GM23338 (cell line): ENCODE measurements around the gene CD59. TPM values are rescaled to one million over a fixed set of nuclear protein-coding genes. Genes with fewer than 3 reads are reported as not detected.

Experiments used
- ATAC-seq: fragments of 200-7000 bp; cut with Tn5 transposase; 3 replicates; pipeline ENCODE4 v1.9.1; 2020
- DNase-seq: peaks from one replicate; pipeline ENCODE4 v3.0.0-alpha.2; 2015; ENCODE audit warnings: low spot score
- H2AFZ ChIP-seq: fragments of 200-600 bp; sonication (generic); 2 replicates; pipeline ENCODE4 v1.8.0; 2016; ENCODE audit warnings: antibody characterized with exemption, mild to moderate bottlenecking, moderate library complexity
- H3F3A ChIP-seq: fragments of 200-600 bp; sonication (generic); replicated peaks from 2 replicates; pipeline ENCODE4 v1.8.0; 2017; ENCODE audit warnings: antibody characterized with exemption, mixed run types, low read depth
- H3K27ac ChIP-seq: fragments of 200-600 bp; sonication (generic); 2 replicates; pipeline ENCODE4 v1.6.1; 2016; ENCODE audit warnings: low read depth
- H3K27me3 ChIP-seq: fragments of 200-600 bp; sonication (generic); 2 replicates; pipeline ENCODE4 v1.8.0; 2016; ENCODE audit warnings: mild to moderate bottlenecking, mixed run types, moderate library complexity; ENCODE audit not compliant: insufficient read depth
- H3K36me3 ChIP-seq: fragments of 200-600 bp; sonication (generic); 2 replicates; pipeline ENCODE4 v1.8.0; 2016; ENCODE audit warnings: mild to moderate bottlenecking; ENCODE audit not compliant: insufficient read depth
- H3K4me1 ChIP-seq: fragments of 200-600 bp; sonication (generic); 2 replicates; pipeline ENCODE4 v1.8.0; 2016; ENCODE audit warnings: mild to moderate bottlenecking, moderate library complexity; ENCODE audit not compliant: insufficient read depth
- H3K4me2 ChIP-seq: fragments of 200-600 bp; sonication (generic); 2 replicates; pipeline ENCODE4 v1.7.1; 2017; ENCODE audit warnings: mixed run types
- H3K4me3 ChIP-seq: fragments of 200-600 bp; sonication (generic); 2 replicates; pipeline ENCODE4 v1.6.1; 2016; ENCODE audit warnings: mixed run types
- H3K79me2 ChIP-seq: fragments of 200-600 bp; sonication (generic); replicated peaks from 2 replicates; pipeline ENCODE4 v1.8.0; 2017; ENCODE audit warnings: mild to moderate bottlenecking; ENCODE audit not compliant: insufficient read depth
- H3K9me2 ChIP-seq: fragments of 200-600 bp; sonication (generic); 2 replicates; pipeline ENCODE4 v1.8.0; 2017; ENCODE audit not compliant: insufficient read depth
- H4K20me1 ChIP-seq: fragments of 200-600 bp; sonication (generic); replicated peaks from 2 replicates; pipeline ENCODE4 v1.8.0; 2017; ENCODE audit warnings: mild to moderate bottlenecking; ENCODE audit not compliant: insufficient read depth
- H3K27ac Mint-ChIP-seq: 2 replicates; pipeline ENCODE4 v1.8.0; 2020; ENCODE audit warnings: inconsistent platforms, mild to moderate bottlenecking, moderate library complexity, mixed read lengths
- H3K27me3 Mint-ChIP-seq: 3 replicates; pipeline ENCODE4 v1.8.0; 2022; ENCODE audit warnings: low read depth, mild to moderate bottlenecking, moderate library complexity, mixed read lengths, inconsistent platforms; ENCODE audit not compliant: insufficient read depth, poor library complexity
- H3K36me3 Mint-ChIP-seq: 3 replicates; pipeline ENCODE4 v1.8.0; 2021; ENCODE audit warnings: low read depth, mild to moderate bottlenecking, inconsistent platforms, moderate library complexity, mixed read lengths
- H3K4me1 Mint-ChIP-seq: 3 replicates; pipeline ENCODE4 v1.8.0; 2020; ENCODE audit warnings: mild to moderate bottlenecking, inconsistent platforms, mixed read lengths
- H3K4me3 Mint-ChIP-seq: 3 replicates; pipeline ENCODE4 v1.8.0; 2021; ENCODE audit warnings: moderate library complexity, mild to moderate bottlenecking, inconsistent platforms, mixed read lengths
- H3K9me3 Mint-ChIP-seq: 3 replicates; pipeline ENCODE4 v1.8.0; 2020; ENCODE audit warnings: moderate library complexity, mild to moderate bottlenecking, inconsistent platforms, mixed read lengths
- CREB1 ChIP-seq: fragments of 250-450 bp; sonication (Bioruptor Pico); IDR thresholded peaks from 2 replicates; pipeline ENCODE4 v1.5.0; 2020; ENCODE audit warnings: low read depth, mild to moderate bottlenecking, moderate library complexity
- EZH2 ChIP-seq: fragments of 200-600 bp; sonication (generic); IDR thresholded peaks from one replicate; pipeline ENCODE4 v1.8.0; 2017; ENCODE audit warnings: antibody characterized with exemption, mild to moderate bottlenecking, low read depth; ENCODE audit not compliant: unreplicated experiment
- EZH2phosphoT487 ChIP-seq: fragments of 200-600 bp; sonication (generic); IDR thresholded peaks from one replicate; pipeline ENCODE4 v1.8.1; 2018; ENCODE audit warnings: antibody characterized with exemption; ENCODE audit not compliant: unreplicated experiment
- NANOG ChIP-seq: IDR thresholded peaks from 2 replicates; pipeline ENCODE4 v1.6.1; 2016; ENCODE audit warnings: antibody characterized with exemption, borderline replicate concordance
- POLR2AphosphoS5 ChIP-seq: IDR thresholded peaks from 2 replicates; pipeline ENCODE4 v1.6.1; 2016; ENCODE audit warnings: antibody characterized with exemption, low read depth
- REST ChIP-seq: IDR thresholded peaks from one replicate; pipeline ENCODE4 v1.6.1; 2018; ENCODE audit warnings: antibody characterized with exemption; ENCODE audit not compliant: unreplicated experiment
- ZNF114 ChIP-seq: fragments of 250-450 bp; sonication (Bioruptor Pico); IDR thresholded peaks from 2 replicates; pipeline ENCODE4 v1.5.0; 2020; ENCODE audit warnings: mild to moderate bottlenecking, moderate library complexity
- ZNF331 ChIP-seq: fragments of 250-450 bp; sonication (Bioruptor Pico); IDR thresholded peaks from 2 replicates; pipeline ENCODE4 v1.5.0; 2020; ENCODE audit warnings: low read depth, mild to moderate bottlenecking, moderate library complexity
- polyA plus RNA-seq: library from polyadenylated mRNA; unstranded; fragments of >200 nt; fragmentation: Nextera tagmentation; extraction: Ambion mirVana; gene quantifications from 2 replicates; pipeline ENCODE4 v1.2.1, GENCODE V29; 2016
- total RNA-seq: library from RNA; depleted of rRNA; stranded (reverse); fragments of >200 nt; shearing (Covaris generic); gene quantifications from 2 replicates; pipeline ENCODE4 v1.2.3, GENCODE V29; 2014
- TF ChIP-seq, protein P1 (sequence below): IDR thresholded peaks from 2 replicates; pipeline ENCODE4 v1.6.1; 2016; ENCODE audit warnings: antibody characterized with exemption

The CD59 gene
- total and polyA plus RNA-seq, 2 experiments from 2014 or later = 41.5 to 86.6 TPM

DNA sequence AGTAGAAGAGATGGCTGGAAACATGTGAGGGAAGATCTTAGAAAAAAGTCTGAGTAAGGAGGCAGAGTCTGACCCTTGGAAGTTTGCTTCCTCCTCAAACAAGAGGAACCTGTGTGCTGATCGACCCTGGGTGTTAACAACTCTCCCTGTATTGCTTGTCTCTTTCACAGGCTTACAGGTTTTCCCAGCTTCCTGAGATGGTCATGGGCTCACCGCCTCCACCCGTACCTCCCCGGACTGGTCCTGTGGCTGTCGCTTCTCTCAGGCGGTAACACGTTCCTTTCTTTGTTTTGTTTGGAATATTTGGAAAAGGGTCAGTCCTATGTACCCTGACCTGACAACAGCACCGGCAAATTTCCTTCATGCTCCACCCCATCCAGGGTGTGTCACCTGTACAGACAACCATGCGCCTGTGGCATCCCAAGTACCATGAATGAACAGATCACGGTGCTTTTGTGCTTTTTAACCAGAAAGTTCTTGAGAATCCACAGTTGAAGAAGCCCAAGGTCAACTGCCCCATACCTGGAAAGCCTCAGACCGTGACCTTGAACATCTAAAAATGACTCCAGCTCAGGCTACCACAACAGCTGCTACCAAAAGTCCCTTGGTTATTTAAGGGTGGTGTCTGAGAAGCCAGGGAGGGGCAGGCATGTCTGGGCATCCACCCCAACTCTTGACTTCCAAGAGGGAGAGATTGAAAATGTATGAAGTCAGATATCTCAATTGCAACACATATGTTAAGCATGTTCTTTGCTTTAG, 80.2 kb downstream of the CD59 start:
- peaks cover 2% of the 10 kb centered on the region; the same call in 2 of the 3 replicates for H3K4me1 Mint-ChIP-seq
- H2AFZ ChIP-seq = no peak overlapping the region

More for the DNA sequence above, 80.2 kb downstream of the CD59 start:
- Histone ChIP-seq H3K27me3 (no peaks in the 10 kb centered on the region), H3K36me3 (no peaks in the 10 kb centered on the region), H3K4me3 (no peak overlapping the region), H4K20me1 (no peaks in the 10 kb centered on the region; the same call in 1 of the 2 replicates), H3K4me1 (no peaks in the 10 kb centered on the region), H3K27ac (no peak overlapping the region), H3F3A (no peaks in the 10 kb centered on the region), H3K79me2 (no peaks in the 10 kb centered on the region), H3K9me2 (peaks cover 14% of the 10 kb centered on the region; the same call in 1 of the 2 replicates), H3K4me2 (no peak overlapping the region)
- DNase-seq = no peak
- no peak for TF ChIP-seq NANOG
- no peak for TF ChIP-seq POLR2AphosphoS5
- no peak for TF ChIP-seq REST
- no peak for TF ChIP-seq ZNF331 (CRISPR knock-in tag)
- no peak for TF ChIP-seq EZH2phosphoT487
- TF ChIP-seq, protein P1, sequence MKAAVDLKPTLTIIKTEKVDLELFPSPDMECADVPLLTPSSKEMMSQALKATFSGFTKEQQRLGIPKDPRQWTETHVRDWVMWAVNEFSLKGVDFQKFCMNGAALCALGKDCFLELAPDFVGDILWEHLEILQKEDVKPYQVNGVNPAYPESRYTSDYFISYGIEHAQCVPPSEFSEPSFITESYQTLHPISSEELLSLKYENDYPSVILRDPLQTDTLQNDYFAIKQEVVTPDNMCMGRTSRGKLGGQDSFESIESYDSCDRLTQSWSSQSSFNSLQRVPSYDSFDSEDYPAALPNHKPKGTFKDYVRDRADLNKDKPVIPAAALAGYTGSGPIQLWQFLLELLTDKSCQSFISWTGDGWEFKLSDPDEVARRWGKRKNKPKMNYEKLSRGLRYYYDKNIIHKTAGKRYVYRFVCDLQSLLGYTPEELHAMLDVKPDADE = no peak
- no peak for TF ChIP-seq EZH2
- TF ChIP-seq ZNF114 (CRISPR knock-in tag) = no peak
- TF ChIP-seq CREB1 = no peak
- no peak overlapping the region for H3K4me3 Mint-ChIP-seq
- H3K27me3 Mint-ChIP-seq = peaks cover 8% of the 10 kb centered on the region
- ATAC-seq = no peak
- H3K9me3 Mint-ChIP-seq = no peaks in the 10 kb centered on the region
- no peaks in the 10 kb centered on the region for H3K36me3 Mint-ChIP-seq
- no peak overlapping the region for H3K27ac Mint-ChIP-seq
